Panc1 (cell line): ENCODE measurements around the gene KIAA1143.

Experiments
- CTCF ChIP-seq: fragments of 450-650 bp; IDR thresholded peaks from 2 replicates; pipeline ENCODE4 v1.5.1; 2017; ENCODE audit warnings: mild to moderate bottlenecking
- POLR2AphosphoS5 ChIP-seq: IDR thresholded peaks from 2 replicates; pipeline ENCODE4 v1.6.1; 2012; ENCODE audit warnings: mild to moderate bottlenecking, low read depth, low read length, moderate library complexity
- REST ChIP-seq, 2 experiments: IDR thresholded peaks; 2 replicates each; pipeline ENCODE4 v1.6.1; 2011 to 2012; ENCODE audit warnings: low read depth in 2 of 2, control low read depth in 1 of 2, low read length in 1 of 2, mild to moderate bottlenecking in 1 of 2, moderate library complexity in 1 of 2; ENCODE audit not compliant: insufficient read depth in 1 of 2
- SIN3A ChIP-seq: IDR thresholded peaks from 2 replicates; pipeline ENCODE4 v1.6.1; 2012; ENCODE audit warnings: low read depth, mild to moderate bottlenecking, low read length, moderate library complexity, borderline replicate concordance; ENCODE audit not compliant: insufficient read depth
- TCF7L2 ChIP-seq: IDR thresholded peaks from 2 replicates; pipeline ENCODE4 v1.6.1; 2011; ENCODE audit warnings: mild to moderate bottlenecking, low read depth, low read length, inconsistent platforms

- TF ChIP-seq CTCF (no peak), POLR2AphosphoS5 (no peak), SIN3A (no peak), REST (IDR thresholded peaks at IDR 0.05; ENCODE audit: insufficient read depth in 1 of 2, low read depth in 2 of 2, low read length in 1 of 2) (no peak), TCF7L2 (no peak)
These were observed 40.6 kb upstream of the KIAA1143 start for GRCh38 chr3:44802011-44802410.
